Astrocyte (in vitro differentiated cells and primary cell): Measurements from ENCODE around the gene SLC6A7. TPM values are rescaled to one million over a fixed set of nuclear protein-coding genes. Genes with fewer than 3 reads are reported as not detected.

Experiments used
- DNase-seq: peaks from one replicate; pipeline ENCODE4 v3.0.0-alpha.2; 2010; ENCODE audit warnings: low read depth
- FAIRE-seq: peaks from 2 replicates; lab custom pipeline; 2011; peaks lifted over from hg19 to GRCh38; lab: Jason Lieb, UNC
- H2AFZ ChIP-seq: 2 replicates; pipeline ENCODE4 v1.6.0; 2012; ENCODE audit warnings: low read depth, low read length, inconsistent platforms
- H3K27ac ChIP-seq: 2 replicates; pipeline ENCODE4 v1.5.1; 2011; ENCODE audit warnings: low read depth, low read length, inconsistent platforms
- H3K27me3 ChIP-seq: 2 replicates; pipeline ENCODE4 v1.6.0; 2011; ENCODE audit warnings: low read length, inconsistent platforms; ENCODE audit not compliant: insufficient read depth
- H3K36me3 ChIP-seq: 2 replicates; pipeline ENCODE4 v1.5.1; 2011; ENCODE audit warnings: low read length, inconsistent platforms; ENCODE audit not compliant: insufficient read depth
- H3K4me1 ChIP-seq: 2 replicates; pipeline ENCODE4 v1.5.1; 2011; ENCODE audit warnings: low read length, inconsistent platforms; ENCODE audit not compliant: insufficient read depth
- H3K4me2 ChIP-seq: 2 replicates; pipeline ENCODE4 v1.6.0; 2012; ENCODE audit warnings: low read length, inconsistent platforms
- H3K4me3 ChIP-seq: 2 replicates; pipeline ENCODE4 v1.5.1; 2011; ENCODE audit warnings: low read depth, mild to moderate bottlenecking, low read length, inconsistent platforms; ENCODE audit not compliant: insufficient read depth
- H3K79me2 ChIP-seq: 2 replicates; pipeline ENCODE4 v1.6.0; 2012; ENCODE audit warnings: mild to moderate bottlenecking, low read length, inconsistent platforms; ENCODE audit not compliant: insufficient read depth
- H3K9ac ChIP-seq: 2 replicates; pipeline ENCODE4 v1.6.0; 2012; ENCODE audit warnings: mild to moderate bottlenecking, low read length, inconsistent platforms
- H3K9me3 ChIP-seq: 2 replicates; pipeline ENCODE4 v1.5.1; 2012; ENCODE audit warnings: low read depth, mild to moderate bottlenecking, low read length, inconsistent platforms; ENCODE audit not compliant: insufficient read depth
- H4K20me1 ChIP-seq: 2 replicates; pipeline ENCODE4 v1.6.0; 2012; ENCODE audit warnings: low read length, inconsistent platforms; ENCODE audit not compliant: insufficient read depth
- H3K27ac Mint-ChIP-seq: one replicate; pipeline ENCODE4 v1.8.0; 2021; ENCODE audit warnings: mild to moderate bottlenecking, mixed read lengths; ENCODE audit not compliant: unreplicated experiment
- H3K27me3 Mint-ChIP-seq: one replicate; pipeline ENCODE4 v1.8.0; 2021; ENCODE audit warnings: low read depth, mixed read lengths; ENCODE audit not compliant: unreplicated experiment
- H3K36me3 Mint-ChIP-seq: one replicate; pipeline ENCODE4 v1.8.0; 2021; ENCODE audit warnings: low read depth, mixed read lengths; ENCODE audit not compliant: unreplicated experiment
- H3K4me1 Mint-ChIP-seq: one replicate; pipeline ENCODE4 v1.8.0; 2021; ENCODE audit warnings: low read depth, mixed read lengths; ENCODE audit not compliant: unreplicated experiment
- H3K4me3 Mint-ChIP-seq: one replicate; pipeline ENCODE4 v1.8.0; 2021; ENCODE audit warnings: mild to moderate bottlenecking, moderate library complexity, mixed read lengths; ENCODE audit not compliant: unreplicated experiment
- H3K9me3 Mint-ChIP-seq: one replicate; pipeline ENCODE4 v1.8.0; 2021; ENCODE audit warnings: mild to moderate bottlenecking, mixed read lengths; ENCODE audit not compliant: unreplicated experiment
- EZH2 ChIP-seq: IDR thresholded peaks from 2 replicates; pipeline ENCODE4 v1.6.1; 2012; ENCODE audit warnings: mild to moderate bottlenecking, low read length, inconsistent platforms; ENCODE audit not compliant: insufficient read depth
- total RNA-seq: library from RNA; stranded (reverse); gene quantifications from 2 replicates; pipeline ENCODE4 v1.2.1, GENCODE V29; 2021
- TF ChIP-seq, protein P1 (sequence below): IDR thresholded peaks from 2 replicates; pipeline ENCODE4 v1.5.1; 2011; ENCODE audit warnings: low read depth, mild to moderate bottlenecking, inconsistent platforms, low read length, moderate library complexity; ENCODE audit not compliant: insufficient read depth

Gene SLC6A7
- total RNA-seq, 1 donor from 2014 or later, result not detected

DNA sequence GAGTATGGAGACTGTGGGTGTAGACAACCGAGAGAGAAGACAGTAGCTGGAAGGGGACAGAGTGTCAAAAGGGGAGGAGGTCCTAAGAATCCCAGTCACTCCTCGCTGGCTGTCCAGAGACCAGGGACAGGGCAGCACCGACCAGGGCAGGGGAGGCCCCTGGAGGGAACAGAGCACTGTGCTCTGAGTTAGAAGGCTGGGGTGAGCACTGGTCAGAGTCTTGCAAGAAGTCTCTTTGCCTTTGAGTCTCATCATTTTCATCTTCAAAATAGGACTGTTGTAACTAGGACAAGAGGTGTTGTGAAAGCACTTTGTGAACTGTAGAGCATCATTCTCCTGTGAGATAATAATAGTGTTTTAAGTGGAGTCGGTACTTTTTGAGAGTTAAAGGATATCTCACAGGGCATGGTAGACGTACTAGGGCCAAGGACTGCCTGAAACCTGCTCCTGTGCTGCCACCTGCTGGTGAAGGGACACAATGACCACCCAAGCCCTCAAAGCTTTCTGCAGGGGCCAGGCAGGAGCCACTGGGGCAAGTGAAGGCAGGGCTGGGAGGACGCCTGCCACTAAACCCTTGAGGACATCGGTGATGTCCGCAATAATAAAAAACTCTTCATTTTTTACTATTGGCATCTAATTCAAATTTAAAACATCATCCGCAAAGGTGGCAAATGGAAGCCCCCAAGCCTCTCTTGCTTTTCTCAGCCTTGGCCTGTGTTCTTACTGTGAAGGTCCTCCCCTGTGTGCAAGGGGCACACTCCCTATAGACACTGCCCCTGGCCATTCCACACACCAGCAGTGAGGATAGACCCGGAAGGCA lies 28.2 kb downstream of the SLC6A7 start:
- Histone ChIP-seq H3K27ac (no peak overlapping the region), H3K4me2 (no peak overlapping the region), H3K9me3 (no peaks in the 10 kb centered on the region), H2AFZ (no peak overlapping the region), H3K4me1 (peaks cover 16% of the 10 kb centered on the region), H4K20me1 (no peaks in the 10 kb centered on the region), H3K79me2 (no peaks in the 10 kb centered on the region), H3K4me3 (no peak overlapping the region), H3K9ac (no peak overlapping the region), H3K27me3 (no peaks in the 10 kb centered on the region), H3K36me3 (no peaks in the 10 kb centered on the region)
- H3K36me3 Mint-ChIP-seq, result no peaks in the 10 kb centered on the region
- peaks cover 13% of the 10 kb centered on the region for H3K27me3 Mint-ChIP-seq
- DNase-seq, result peak; percentile 42
- FAIRE-seq, result peak; percentile 87
- H3K9me3 Mint-ChIP-seq, result no peaks in the 10 kb centered on the region
- no peak overlapping the region for H3K4me3 Mint-ChIP-seq
- H3K4me1 Mint-ChIP-seq, result peaks cover 2% of the 10 kb centered on the region
- no peak for TF ChIP-seq EZH2
- TF ChIP-seq, protein P1, sequence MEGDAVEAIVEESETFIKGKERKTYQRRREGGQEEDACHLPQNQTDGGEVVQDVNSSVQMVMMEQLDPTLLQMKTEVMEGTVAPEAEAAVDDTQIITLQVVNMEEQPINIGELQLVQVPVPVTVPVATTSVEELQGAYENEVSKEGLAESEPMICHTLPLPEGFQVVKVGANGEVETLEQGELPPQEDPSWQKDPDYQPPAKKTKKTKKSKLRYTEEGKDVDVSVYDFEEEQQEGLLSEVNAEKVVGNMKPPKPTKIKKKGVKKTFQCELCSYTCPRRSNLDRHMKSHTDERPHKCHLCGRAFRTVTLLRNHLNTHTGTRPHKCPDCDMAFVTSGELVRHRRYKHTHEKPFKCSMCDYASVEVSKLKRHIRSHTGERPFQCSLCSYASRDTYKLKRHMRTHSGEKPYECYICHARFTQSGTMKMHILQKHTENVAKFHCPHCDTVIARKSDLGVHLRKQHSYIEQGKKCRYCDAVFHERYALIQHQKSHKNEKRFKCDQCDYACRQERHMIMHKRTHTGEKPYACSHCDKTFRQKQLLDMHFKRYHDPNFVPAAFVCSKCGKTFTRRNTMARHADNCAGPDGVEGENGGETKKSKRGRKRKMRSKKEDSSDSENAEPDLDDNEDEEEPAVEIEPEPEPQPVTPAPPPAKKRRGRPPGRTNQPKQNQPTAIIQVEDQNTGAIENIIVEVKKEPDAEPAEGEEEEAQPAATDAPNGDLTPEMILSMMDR, result peak; percentile 84
- H3K27ac Mint-ChIP-seq, result no peak overlapping the region

DNA sequence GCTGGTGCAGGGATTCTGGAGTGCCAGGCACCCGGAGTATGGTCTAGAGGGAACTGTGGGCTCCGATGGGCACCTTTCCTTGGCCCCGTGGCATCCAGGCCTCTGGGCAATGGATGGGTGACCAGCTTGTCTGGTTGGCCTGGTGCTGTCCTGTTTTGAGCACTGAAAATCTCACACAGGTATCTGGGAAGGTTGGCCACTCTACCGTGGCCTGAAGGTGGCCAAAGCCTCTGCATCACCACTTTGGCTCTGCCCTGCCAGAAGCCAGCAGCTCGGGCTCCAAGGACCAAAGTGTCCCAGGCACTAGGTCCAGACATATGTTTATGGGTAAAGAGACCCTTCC lies 28.8 kb downstream of the SLC6A7 start:
- TF ChIP-seq EZH2, result no peak
- TF ChIP-seq, protein P1, result no peak
- no peaks in the 10 kb centered on the region for H3K4me1 Mint-ChIP-seq
- Histone ChIP-seq H3K4me1 (peaks cover 10% of the 10 kb centered on the region), H2AFZ (no peak overlapping the region), H3K27me3 (no peaks in the 10 kb centered on the region), H3K27ac (no peak overlapping the region), H3K36me3 (no peaks in the 10 kb centered on the region), H3K79me2 (no peaks in the 10 kb centered on the region), H4K20me1 (no peaks in the 10 kb centered on the region), H3K4me3 (no peak overlapping the region), H3K9me3 (no peaks in the 10 kb centered on the region), H3K9ac (no peak overlapping the region), H3K4me2 (no peak overlapping the region)
- no peaks in the 10 kb centered on the region for H3K36me3 Mint-ChIP-seq
- H3K9me3 Mint-ChIP-seq, result no peaks in the 10 kb centered on the region
- DNase-seq (no peak), FAIRE-seq (no peak)
- H3K27me3 Mint-ChIP-seq, result peaks cover 9% of the 10 kb centered on the region
- no peak overlapping the region for H3K4me3 Mint-ChIP-seq
- H3K27ac Mint-ChIP-seq, result no peak overlapping the region

DNA sequence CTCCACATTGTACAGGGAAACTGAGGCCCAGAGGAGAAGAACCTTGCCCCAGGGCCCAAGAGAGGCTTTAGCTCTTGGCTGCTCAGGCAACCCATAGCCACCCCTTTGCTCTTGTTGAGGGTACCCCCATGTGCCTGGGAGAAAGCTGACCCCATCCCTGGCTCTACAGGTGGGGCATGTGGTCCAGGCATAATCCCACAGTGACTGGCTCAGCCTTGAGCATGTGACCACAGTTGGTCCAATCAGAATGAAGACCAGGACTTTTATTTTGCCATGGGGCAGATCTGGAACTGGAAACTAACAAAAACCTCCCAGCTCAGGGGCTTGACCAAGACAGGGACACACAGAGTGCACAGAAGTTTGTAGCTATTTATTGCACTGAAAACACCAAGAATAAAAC lies 29.3 kb downstream of the SLC6A7 start:
- Histone ChIP-seq H2AFZ (no peak overlapping the region), H3K9ac (no peak overlapping the region), H4K20me1 (no peaks in the 10 kb centered on the region), H3K4me3 (no peak overlapping the region), H3K27me3 (no peaks in the 10 kb centered on the region), H3K36me3 (no peaks in the 10 kb centered on the region), H3K79me2 (no peaks in the 10 kb centered on the region), H3K4me1 (peaks cover 5% of the 10 kb centered on the region), H3K27ac (no peak overlapping the region), H3K4me2 (no peak overlapping the region), H3K9me3 (no peaks in the 10 kb centered on the region)
- no peak overlapping the region for H3K27ac Mint-ChIP-seq
- TF ChIP-seq, protein P1, result no peak
- no peak for TF ChIP-seq EZH2
- no peaks in the 10 kb centered on the region for H3K4me1 Mint-ChIP-seq
- H3K9me3 Mint-ChIP-seq, result no peaks in the 10 kb centered on the region
- peaks cover 5% of the 10 kb centered on the region for H3K27me3 Mint-ChIP-seq
- FAIRE-seq (no peak), DNase-seq (no peak)
- no peak overlapping the region for H3K4me3 Mint-ChIP-seq
- H3K36me3 Mint-ChIP-seq, result no peaks in the 10 kb centered on the region
